SHP77 (cell line): ENCODE data around the gene C9orf50.
"Not testable (repeated sequence)": the region's sequence is repeated elsewhere in the genome, so short reads cannot be mapped to it uniquely, and the experiment has no call there.

Experiments
- DNase-seq, 2 experiments: peaks; one replicate each; lab custom pipeline; 2025; lab: John Stamatoyannopoulos, UW

C9orf50 gene

GRCh38 chr9:129620669-129621295, at the start of gene C9orf50:
TSS of gene C9orf50 (minus strand) at chr9:129621101. CDS start at chr9:129620574, 527 bp downstream.
- DNase-seq: no peak

GRCh38 chr9:129669946-129670345, 49.0 kb upstream of the C9orf50 start:
- no peak for DNase-seq

GRCh38 chr9:129669141-129669718, 48.3 kb upstream of the C9orf50 start:
- no peak for DNase-seq

- DNase-seq: no peak
These were observed 46.9 kb upstream of the C9orf50 start for GRCh38 chr9:129667850-129668249.

DNA sequence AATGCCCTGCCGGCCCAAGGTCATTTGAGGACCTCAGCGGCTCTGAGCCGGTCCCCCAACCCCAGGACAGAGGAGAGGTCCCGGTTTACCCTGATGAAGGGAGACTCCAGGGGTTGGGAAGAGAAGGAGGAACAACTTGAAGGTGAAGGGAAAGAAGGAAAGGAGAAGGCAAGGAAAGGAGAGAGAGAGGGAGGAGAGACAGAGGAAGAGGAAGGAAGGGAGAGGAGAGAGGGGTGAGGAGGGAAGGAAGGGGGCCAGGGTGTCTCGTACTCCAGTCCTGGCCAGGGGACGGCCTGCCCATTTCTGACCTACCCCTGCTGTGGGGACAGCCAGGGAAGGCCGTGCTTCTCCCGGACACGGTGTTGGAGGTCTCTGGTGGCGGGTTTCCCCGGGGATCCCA, 46.5 kb upstream of the C9orf50 start:
- DNase-seq: no peak

GRCh38 chr9:129666575-129666974, 45.7 kb upstream of the C9orf50 start:
- no peak for DNase-seq

DNA sequence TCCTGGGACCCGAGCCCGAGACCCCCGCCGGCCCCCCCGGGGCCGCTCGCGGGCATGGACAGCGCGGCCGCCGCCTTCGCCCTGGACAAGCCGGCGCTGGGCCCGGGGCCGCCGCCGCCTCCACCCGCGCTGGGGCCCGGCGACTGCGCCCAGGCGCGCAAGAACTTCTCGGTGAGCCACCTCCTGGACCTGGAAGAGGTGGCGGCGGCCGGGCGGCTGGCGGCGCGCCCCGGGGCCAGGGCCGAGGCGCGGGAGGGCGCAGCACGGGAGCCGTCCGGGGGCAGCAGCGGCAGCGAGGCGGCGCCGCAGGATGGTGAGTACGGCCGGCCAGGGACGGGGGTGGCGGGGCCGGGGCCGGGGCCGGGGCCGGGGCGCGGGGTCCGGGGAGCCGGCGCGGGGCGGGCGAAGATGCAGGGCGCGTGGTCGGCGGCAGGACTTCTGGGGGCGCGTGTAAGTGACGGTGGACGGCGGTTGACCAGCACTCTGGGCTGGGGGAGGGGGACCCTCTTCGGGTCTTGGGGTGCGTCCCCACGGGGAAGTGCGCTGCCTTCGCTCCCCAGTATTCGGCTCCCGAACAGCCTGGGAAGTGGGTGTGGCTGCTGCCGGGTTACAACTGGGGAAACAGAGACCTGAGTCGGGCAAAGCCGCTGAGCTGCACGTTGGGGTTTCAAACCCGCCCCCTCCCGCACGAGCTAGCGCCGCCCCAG, 45.1 kb upstream of the C9orf50 start:
- no peak for DNase-seq

- no peak for DNase-seq
These were observed 44.5 kb upstream of the C9orf50 start, which contains the start of gene PRRX2 for GRCh38 chr9:129665389-129665775. TSS of gene PRRX2 (plus strand) at chr9:129665647. CDS start at chr9:129665868, 221 bp downstream.

DNA sequence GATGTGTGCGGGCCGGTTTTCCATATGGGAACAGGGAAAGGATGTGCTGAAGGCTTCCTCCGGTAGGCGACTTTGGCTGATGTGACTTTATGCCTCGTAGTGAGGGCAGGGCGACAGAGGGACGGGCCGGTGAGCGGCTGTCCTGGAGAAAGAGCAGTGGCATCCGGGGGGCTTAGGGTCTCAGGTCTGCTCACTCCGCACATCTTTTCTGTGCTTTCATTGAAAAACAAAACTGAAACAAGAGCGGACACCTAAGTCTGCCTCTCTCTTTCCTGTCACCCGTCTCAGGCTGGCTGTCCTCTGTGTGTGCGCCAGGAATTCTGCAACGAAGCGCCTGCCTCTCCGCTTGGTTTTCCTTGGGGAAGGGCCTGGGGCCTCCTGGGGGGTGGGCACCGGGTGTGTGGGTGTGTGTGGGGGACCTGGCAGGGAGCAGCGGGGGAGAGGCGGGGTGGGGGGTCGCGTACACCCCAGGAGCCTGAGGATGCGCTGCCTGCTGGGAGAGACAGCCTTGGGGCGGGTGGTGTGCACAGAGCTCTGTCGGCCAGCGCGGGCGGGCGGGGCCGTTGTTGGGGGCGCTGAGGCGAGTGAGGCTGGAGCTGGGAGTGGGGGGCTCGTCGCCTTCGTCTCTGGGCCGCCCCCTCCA, 44.0 kb upstream of the C9orf50 start:
- no peak for DNase-seq

DNA sequence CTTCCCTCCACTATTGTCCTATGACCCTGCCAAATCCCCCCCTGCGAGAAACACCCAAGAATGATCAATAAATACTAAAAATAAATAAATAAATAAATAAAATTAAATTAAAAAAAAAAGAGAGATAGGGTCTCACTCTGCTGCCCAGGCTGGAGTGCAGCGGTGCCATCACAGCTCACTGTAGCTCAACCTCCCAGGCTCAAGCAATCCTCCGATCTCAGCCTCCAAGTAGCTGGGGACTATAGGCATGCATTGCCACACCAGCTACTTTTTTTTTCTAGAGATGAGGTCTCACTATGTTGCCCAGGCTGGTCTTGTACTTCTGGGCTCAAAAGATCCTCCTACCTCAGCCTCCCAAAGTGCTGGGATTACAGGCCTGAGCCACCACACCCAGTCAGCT, 41.3 kb upstream of the C9orf50 start:
- DNase-seq: not testable (repeated sequence)

- DNase-seq: no peak
These were observed 40.1 kb upstream of the C9orf50 start for GRCh38 chr9:129661029-129661428.

DNA sequence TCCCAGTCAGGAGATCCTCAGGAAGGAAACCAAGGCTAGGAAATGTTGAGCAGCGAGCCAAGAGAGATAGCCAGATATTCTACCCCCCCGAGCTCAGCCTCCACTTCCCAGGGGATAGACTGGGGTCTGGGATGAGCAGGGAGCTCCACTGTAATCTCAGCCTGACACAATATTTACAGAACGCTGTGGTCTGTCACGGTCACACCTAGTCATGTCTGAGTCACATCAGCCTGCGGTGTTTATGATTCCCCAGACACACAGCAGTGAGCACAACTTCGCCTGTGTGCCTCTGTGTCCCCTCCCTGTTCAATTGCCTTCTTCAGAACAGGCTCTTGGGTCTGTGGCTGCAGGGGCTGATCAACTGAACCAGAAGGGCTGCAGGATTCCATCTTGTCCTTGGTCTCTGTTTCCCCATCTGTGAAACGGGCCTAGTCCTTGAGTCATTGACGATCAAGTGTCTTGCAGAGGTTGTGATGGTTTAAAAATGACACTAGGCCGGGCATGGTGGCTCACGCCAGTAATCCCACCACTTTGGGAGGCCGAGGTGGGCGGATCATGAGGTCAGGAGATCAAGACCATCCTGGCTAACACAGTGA, 36.0 kb upstream of the C9orf50 start:
- DNase-seq: no peak

DNA sequence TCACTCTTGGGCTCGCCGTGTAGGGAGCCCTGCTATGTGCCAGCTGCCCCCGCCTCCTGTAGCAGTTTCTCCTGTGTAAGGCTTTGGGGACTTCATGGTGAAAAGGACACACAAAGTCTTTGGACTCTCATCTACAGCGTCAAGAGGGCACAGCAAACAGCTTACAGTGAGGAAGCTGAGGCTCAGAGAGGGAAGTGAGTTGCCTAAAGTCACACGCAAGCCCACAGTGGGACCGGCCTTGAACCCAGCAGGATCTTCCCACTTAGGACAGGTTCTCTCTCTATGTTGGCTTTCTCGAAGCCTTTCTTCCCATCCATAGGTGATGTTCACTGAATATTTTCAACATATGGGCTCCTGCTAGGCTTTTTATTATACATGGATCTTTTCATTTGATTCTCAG, 34.8 kb upstream of the C9orf50 start:
- no peak for DNase-seq

- DNase-seq: no peak
These were observed 34.3 kb upstream of the C9orf50 start for GRCh38 chr9:129655154-129655553.

DNA sequence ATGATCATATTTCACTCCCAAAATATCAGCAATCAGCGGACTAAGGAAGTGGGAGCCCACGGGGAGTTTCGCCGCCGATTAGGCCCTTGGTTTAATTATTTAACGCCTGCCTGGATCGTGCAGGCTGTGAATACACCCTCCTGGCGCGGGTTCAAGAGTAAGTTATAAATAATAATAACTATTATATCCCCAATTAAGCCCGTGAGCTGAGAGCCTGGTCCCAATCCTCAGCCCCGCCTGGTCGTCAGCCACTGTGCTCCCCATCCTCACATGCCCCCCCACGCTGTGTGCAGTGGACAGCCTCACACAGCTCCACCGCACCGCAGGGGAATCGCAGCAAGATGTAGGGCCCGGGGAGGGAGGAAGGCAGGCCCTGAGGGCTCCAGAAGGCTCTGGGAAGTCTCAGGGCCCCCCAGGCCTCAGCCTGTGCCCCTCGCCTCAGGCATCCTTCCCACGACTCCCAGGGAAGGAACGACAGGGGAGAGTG, 33.7 kb upstream of the C9orf50 start:
- DNase-seq: no peak

DNA sequence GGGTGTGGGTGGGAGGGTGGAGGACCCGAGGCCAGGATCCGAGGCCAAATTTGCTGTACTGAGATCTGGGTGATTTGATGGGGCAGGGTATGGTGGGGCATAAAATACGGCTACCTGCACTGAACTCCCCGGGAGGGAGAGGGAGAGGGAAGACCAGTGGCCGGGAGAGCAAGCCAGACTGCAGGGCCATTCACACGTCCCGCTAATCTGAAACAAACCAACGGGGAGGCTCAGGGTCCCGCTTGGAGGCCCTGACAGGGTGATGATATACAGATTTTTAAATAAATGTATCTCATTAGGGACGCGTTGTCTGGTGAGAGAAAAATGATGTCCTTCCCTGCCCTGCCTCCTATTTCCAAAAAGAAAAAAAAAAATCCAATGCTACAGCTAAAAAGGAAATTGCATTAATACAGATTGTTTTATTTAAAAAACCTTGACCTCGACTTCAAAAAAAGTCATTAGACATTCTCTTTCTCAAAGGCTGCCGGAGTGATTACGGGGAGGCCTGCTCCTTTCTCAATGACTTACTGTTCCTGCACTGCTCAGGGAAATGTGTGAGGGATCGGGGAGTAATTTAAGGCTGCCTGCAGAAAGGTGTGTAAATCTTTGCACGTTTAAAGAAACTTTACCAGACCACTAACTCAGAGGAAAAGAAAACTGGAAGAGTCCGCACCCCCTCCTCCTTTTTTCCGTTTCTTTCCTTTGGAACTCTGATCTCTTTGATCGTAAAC, 33.1 kb upstream of the C9orf50 start:
- DNase-seq: no peak

DNA sequence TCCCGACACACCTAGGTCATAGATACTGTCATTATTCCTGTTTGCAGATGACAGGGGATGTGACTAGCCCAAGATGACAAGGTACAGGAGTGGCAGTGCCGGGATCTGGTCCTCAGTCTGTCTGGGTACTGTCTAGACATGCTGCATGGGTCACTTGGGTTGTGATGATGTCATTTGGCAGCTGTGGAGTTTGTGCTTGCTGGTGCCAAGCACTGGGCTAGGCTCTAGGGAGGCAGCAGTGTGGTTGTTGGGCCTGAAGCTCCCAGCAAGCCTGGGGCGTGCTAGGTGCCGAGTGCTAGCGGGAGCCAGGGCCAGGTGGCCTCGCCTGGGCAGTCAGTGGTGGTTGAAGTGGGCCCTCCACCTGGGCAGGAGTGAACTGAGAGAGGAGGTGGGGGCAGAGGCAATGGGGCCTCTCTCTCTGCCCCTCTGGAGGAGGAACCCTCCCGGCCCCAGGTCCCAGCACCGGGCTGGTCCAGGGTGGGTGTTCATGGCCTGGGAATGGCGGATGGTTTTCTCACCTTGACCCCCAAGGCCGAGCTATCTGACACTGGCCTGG, 29.9 kb upstream of the C9orf50 start:
- DNase-seq: no peak

GRCh38 chr9:129649726-129650679, 29.1 kb upstream of the C9orf50 start:
- DNase-seq: no peak

DNA sequence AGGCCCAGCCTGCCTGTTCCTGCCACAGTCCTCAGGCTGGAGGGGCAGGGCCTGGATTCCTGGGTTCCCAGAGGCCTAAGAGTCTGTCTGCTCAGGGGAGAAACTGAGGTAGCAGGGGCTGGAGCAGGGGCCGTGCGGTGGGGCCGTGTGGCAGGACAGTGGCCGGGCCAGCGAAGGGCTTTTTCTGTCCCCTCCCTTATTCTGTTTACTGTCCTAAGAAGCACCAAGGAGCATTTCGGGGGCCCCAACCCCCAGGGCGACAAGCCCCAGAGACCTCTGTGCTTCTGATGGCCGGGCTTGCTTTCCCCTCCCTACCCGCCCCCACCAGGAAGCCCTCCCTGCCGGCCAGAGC, 27.8 kb upstream of the C9orf50 start:
- no peak for DNase-seq

GRCh38 chr9:129648092-129648763, 27.3 kb upstream of the C9orf50 start:
- DNase-seq: no peak
